C4-2B (cell line): Measurements from ENCODE around the gene DDX3X.

ENCODE experiments used
- ZFX ChIP-seq: fragments of 450-650 bp; IDR thresholded peaks from 2 replicates; pipeline ENCODE4 v1.6.1; 2017
- TF ChIP-seq, protein P1 (sequence below): fragments of 450-650 bp; conservative IDR thresholded peaks from 2 replicates; pipeline ENCODE4 v1.5.1; 2017; ENCODE audit warnings: mild to moderate bottlenecking

DNA sequence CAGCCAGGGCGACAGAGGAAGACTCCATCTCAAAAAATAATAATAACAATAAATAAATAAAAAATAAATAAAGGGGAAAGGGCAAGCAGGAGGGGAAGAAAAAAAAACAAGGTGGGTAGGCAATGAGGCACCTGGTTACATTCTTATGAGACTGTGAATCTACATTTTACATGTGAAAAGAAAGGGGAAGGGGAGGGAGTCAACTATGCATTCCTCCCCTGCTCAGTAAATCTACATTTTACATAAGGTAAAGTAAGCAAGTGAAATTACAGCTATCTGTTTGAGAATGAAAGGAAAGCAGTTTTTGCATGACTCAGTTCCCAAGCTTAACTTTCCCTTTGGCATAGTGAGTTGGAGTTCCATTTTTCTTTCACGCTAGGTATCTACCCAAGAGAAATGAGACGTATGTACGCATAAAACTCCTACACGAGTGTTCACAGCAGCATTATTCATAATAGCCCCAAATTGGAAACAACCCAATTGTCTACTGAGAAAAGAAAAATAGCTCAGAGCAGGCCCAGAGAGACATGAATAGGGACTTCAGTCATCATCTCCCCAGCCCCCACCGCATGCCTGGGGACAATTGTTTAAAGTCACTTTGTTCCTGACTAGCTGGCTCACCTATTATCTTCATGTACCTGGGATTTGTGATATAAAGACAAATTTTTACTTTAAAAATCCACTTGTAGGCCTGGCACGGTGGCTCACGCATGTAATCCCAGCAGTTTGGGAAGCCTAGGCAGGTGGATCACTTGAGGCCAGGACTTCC lies 52.4 kb downstream of the DDX3X start:
- TF ChIP-seq, protein P1, sequence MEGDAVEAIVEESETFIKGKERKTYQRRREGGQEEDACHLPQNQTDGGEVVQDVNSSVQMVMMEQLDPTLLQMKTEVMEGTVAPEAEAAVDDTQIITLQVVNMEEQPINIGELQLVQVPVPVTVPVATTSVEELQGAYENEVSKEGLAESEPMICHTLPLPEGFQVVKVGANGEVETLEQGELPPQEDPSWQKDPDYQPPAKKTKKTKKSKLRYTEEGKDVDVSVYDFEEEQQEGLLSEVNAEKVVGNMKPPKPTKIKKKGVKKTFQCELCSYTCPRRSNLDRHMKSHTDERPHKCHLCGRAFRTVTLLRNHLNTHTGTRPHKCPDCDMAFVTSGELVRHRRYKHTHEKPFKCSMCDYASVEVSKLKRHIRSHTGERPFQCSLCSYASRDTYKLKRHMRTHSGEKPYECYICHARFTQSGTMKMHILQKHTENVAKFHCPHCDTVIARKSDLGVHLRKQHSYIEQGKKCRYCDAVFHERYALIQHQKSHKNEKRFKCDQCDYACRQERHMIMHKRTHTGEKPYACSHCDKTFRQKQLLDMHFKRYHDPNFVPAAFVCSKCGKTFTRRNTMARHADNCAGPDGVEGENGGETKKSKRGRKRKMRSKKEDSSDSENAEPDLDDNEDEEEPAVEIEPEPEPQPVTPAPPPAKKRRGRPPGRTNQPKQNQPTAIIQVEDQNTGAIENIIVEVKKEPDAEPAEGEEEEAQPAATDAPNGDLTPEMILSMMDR, result no peak
- TF ChIP-seq ZFX, result no peak
